Endodermal cell (in vitro differentiated cells): Measurements from ENCODE around the gene EFTUD2. TPM values are rescaled to one million over a fixed set of nuclear protein-coding genes. Genes with fewer than 3 reads are reported as not detected.

Source experiments
- DNase-seq: peaks from one replicate; pipeline ENCODE4 v3.0.0-alpha.2; 2017
- H3K27ac ChIP-seq: 2 replicates; pipeline ENCODE4 v1.5.1; 2013; ENCODE audit warnings: mild to moderate bottlenecking, low read depth, low read length, moderate library complexity
- H3K27me3 ChIP-seq: 2 replicates; pipeline ENCODE4 v1.6.1; 2013; ENCODE audit warnings: mild to moderate bottlenecking, low read length, moderate library complexity; ENCODE audit not compliant: insufficient read depth, control insufficient read depth, poor library complexity, severe bottlenecking
- H3K36me3 ChIP-seq: 2 replicates; pipeline ENCODE4 v1.7.0; 2013; ENCODE audit warnings: mild to moderate bottlenecking, low read length, moderate library complexity; ENCODE audit not compliant: control insufficient read depth, insufficient read depth
- H3K4me1 ChIP-seq: one replicate; pipeline ENCODE4 v1.7.0; 2013; ENCODE audit warnings: low read length; ENCODE audit not compliant: control insufficient read depth, insufficient read depth
- H3K4me3 ChIP-seq: 2 replicates; pipeline ENCODE4 v1.5.1; 2013; ENCODE audit warnings: mild to moderate bottlenecking, low read length, moderate library complexity
- H3K9ac ChIP-seq: 2 replicates; pipeline ENCODE4 v1.6.1; 2013; ENCODE audit warnings: mild to moderate bottlenecking, low read length, moderate library complexity; ENCODE audit not compliant: poor library complexity, severe bottlenecking; ENCODE audit errors: extremely low read depth
- H3K9me3 ChIP-seq: 2 replicates; pipeline ENCODE4 v1.6.1; 2013; ENCODE audit warnings: mild to moderate bottlenecking, low read length, moderate library complexity; ENCODE audit not compliant: control insufficient read depth
- H3K27ac Mint-ChIP-seq: 2 replicates; pipeline ENCODE4 v1.8.0; 2020; ENCODE audit warnings: mixed read lengths
- H3K27me3 Mint-ChIP-seq: 2 replicates; pipeline ENCODE4 v1.8.0; 2021; ENCODE audit warnings: mild to moderate bottlenecking, mixed read lengths; ENCODE audit not compliant: insufficient read depth
- H3K36me3 Mint-ChIP-seq: 2 replicates; pipeline ENCODE4 v1.8.0; 2020; ENCODE audit warnings: low read depth, mixed read lengths
- H3K4me1 Mint-ChIP-seq: 2 replicates; pipeline ENCODE4 v1.8.0; 2020; ENCODE audit warnings: mixed read lengths
- H3K4me3 Mint-ChIP-seq: 2 replicates; pipeline ENCODE4 v1.8.0; 2020; ENCODE audit warnings: mild to moderate bottlenecking, moderate library complexity, mixed read lengths
- H3K9me3 Mint-ChIP-seq: 2 replicates; pipeline ENCODE4 v1.8.0; 2020; ENCODE audit warnings: mild to moderate bottlenecking, mixed read lengths
- WGBS, 2 experiments: methylation state at CpG; one replicate each; pipeline versions ENCODE4 v1.1.5 to v1.1.7; 2013; ENCODE audit warnings: missing lambda C conversion rate in 2 of 2, mixed read lengths in 1 of 2; ENCODE audit not compliant: insufficient coverage in 1 of 2, insufficient read length in 1 of 2; 5-methylcytosine and 5-hydroxymethylcytosine counted together
- total RNA-seq, 2 donors: library from RNA; stranded (reverse); fragmentation: NEBNext Ultra II Directional in 1 of 2; extraction: Animal tissue kit (Norgen Biotek cat#: 25700) in 1 of 2; gene quantifications; 2 replicates in 1 of 2; 3 replicates in 1 of 2; pipeline ENCODE4 v1.2.1, GENCODE V29; 2021
- TF ChIP-seq, protein P1 (sequence below): fragments of 200-600 bp; sonication (generic); conservative IDR thresholded peaks from 2 replicates; pipeline ENCODE4 v1.5.0; 2021; ENCODE audit warnings: antibody characterized with exemption, mild to moderate bottlenecking

EFTUD2 gene
- total RNA-seq, 2 donors from 2014 or later: 145 to 171 TPM

DNA sequence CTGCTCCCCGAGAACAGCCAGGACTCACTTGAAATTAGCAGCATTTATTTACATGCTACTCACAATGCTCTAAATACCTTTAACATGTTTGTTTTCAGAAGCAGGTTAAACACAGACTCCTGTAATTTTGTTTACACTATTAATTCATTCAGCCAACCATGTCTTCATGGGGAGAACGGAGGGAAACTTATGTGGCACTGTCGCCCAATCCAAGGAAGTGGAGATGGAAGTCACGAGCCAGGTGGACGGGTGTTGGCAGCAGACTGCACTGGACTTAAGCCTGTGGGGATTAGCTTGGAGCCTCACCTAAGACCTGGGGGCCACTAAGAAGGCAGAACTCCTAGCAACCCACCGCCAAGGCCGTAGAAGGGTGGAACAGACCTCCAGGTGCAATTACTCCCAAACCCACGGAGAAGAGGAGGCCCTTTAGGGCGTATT, 24.9 kb upstream of the EFTUD2 start:
- Histone ChIP-seq H3K9me3 (no peaks in the 10 kb centered on the region), H3K27ac (no peak overlapping the region), H3K9ac (no peak overlapping the region), H3K4me1 (no peaks in the 10 kb centered on the region), H3K36me3 (peaks cover 23% of the 10 kb centered on the region), H3K27me3 (peaks cover 4% of the 10 kb centered on the region), H3K4me3 (no peak overlapping the region)
- H3K36me3 Mint-ChIP-seq: peaks cover 30% of the 10 kb centered on the region
- no peak overlapping the region for H3K27ac Mint-ChIP-seq
- peaks cover 8% of the 10 kb centered on the region for H3K27me3 Mint-ChIP-seq
- no peaks in the 10 kb centered on the region for H3K9me3 Mint-ChIP-seq
- 91 to 94% methylated on average over 7 to 9 of the region's 9 CpGs for WGBS, 2 experiments
- peaks cover 3% of the 10 kb centered on the region for H3K4me1 Mint-ChIP-seq
- peak; percentile 57 for DNase-seq
- TF ChIP-seq, protein P1, sequence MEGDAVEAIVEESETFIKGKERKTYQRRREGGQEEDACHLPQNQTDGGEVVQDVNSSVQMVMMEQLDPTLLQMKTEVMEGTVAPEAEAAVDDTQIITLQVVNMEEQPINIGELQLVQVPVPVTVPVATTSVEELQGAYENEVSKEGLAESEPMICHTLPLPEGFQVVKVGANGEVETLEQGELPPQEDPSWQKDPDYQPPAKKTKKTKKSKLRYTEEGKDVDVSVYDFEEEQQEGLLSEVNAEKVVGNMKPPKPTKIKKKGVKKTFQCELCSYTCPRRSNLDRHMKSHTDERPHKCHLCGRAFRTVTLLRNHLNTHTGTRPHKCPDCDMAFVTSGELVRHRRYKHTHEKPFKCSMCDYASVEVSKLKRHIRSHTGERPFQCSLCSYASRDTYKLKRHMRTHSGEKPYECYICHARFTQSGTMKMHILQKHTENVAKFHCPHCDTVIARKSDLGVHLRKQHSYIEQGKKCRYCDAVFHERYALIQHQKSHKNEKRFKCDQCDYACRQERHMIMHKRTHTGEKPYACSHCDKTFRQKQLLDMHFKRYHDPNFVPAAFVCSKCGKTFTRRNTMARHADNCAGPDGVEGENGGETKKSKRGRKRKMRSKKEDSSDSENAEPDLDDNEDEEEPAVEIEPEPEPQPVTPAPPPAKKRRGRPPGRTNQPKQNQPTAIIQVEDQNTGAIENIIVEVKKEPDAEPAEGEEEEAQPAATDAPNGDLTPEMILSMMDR: no peak
- H3K4me3 Mint-ChIP-seq: no peak overlapping the region

GRCh38 chr17:44922746-44923470, 23.7 kb upstream of the EFTUD2 start:
- no peak overlapping the region for H3K27ac ChIP-seq
- Mint-ChIP-seq H3K9me3 (no peaks in the 10 kb centered on the region), H3K36me3 (peaks cover 21% of the 10 kb centered on the region), H3K27ac (peak overlapping the region; percentile 38), H3K4me3 (no peak overlapping the region), H3K27me3 (peaks cover 12% of the 10 kb centered on the region), H3K4me1 (peaks cover 3% of the 10 kb centered on the region)
- H3K4me1 ChIP-seq: no peaks in the 10 kb centered on the region
- peaks cover 16% of the 10 kb centered on the region for H3K36me3 ChIP-seq
- TF ChIP-seq, protein P1: no peak
- DNase-seq: peak; percentile 61
- no peak overlapping the region for H3K9ac ChIP-seq
- no peak overlapping the region for H3K4me3 ChIP-seq
- whole genome bisulfite sequencing, 2 experiments: 87 to 91% methylated on average over 18 to 19 of the region's 19 CpGs
- H3K27me3 ChIP-seq: peaks cover 4% of the 10 kb centered on the region
- H3K9me3 ChIP-seq: no peaks in the 10 kb centered on the region

DNA sequence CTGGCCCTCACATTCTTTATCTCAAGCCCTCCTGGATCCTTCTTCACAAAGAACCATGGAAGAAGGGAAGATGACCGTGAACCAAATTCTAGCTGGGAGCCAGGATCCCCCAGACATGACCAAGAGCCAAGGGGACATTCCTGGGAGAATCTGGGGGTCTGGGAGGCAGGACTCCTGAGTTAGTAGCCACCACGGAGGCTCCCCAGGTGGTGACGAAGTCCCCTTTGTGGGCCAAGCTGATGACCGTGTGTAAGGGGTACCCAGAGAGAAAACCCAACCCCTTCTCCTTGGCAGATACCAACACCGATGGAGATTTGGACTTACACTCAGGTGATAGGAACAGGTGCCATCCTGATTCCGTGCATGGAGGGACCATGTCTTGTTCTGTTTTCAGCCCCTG, 22.9 kb upstream of the EFTUD2 start:
- no peak overlapping the region for H3K9ac ChIP-seq
- H3K27me3 Mint-ChIP-seq: peaks cover 12% of the 10 kb centered on the region
- peaks cover 9% of the 10 kb centered on the region for H3K36me3 ChIP-seq
- no peaks in the 10 kb centered on the region for H3K4me1 ChIP-seq
- DNase-seq: peak; percentile 47
- peaks cover 4% of the 10 kb centered on the region for H3K27me3 ChIP-seq
- H3K27ac ChIP-seq: no peak overlapping the region
- no peaks in the 10 kb centered on the region for H3K9me3 Mint-ChIP-seq
- peaks cover 3% of the 10 kb centered on the region for H3K4me1 Mint-ChIP-seq
- no peak overlapping the region for H3K27ac Mint-ChIP-seq
- no peak overlapping the region for H3K4me3 Mint-ChIP-seq
- TF ChIP-seq, protein P1: no peak
- WGBS, 2 experiments: 94 to 96% methylated on average over 6 of the region's 6 CpGs
- no peak overlapping the region for H3K4me3 ChIP-seq
- no peaks in the 10 kb centered on the region for H3K9me3 ChIP-seq
- H3K36me3 Mint-ChIP-seq: peaks cover 16% of the 10 kb centered on the region
